HG03565 (cell line): ENCODE results near the gene GALK2.
"Not testable (repeated sequence)": the region's sequence is repeated elsewhere in the genome, so short reads cannot be mapped to it uniquely, and the experiment has no call there.

Experiments used
- ATAC-seq: cut with Tn5 transposase; IDR thresholded peaks from one replicate; pipeline ENCODE4 v1.9.1; 2021; ENCODE audit warnings: mild to moderate bottlenecking, moderate library complexity; ENCODE audit not compliant: unreplicated experiment

Gene GALK2

DNA sequence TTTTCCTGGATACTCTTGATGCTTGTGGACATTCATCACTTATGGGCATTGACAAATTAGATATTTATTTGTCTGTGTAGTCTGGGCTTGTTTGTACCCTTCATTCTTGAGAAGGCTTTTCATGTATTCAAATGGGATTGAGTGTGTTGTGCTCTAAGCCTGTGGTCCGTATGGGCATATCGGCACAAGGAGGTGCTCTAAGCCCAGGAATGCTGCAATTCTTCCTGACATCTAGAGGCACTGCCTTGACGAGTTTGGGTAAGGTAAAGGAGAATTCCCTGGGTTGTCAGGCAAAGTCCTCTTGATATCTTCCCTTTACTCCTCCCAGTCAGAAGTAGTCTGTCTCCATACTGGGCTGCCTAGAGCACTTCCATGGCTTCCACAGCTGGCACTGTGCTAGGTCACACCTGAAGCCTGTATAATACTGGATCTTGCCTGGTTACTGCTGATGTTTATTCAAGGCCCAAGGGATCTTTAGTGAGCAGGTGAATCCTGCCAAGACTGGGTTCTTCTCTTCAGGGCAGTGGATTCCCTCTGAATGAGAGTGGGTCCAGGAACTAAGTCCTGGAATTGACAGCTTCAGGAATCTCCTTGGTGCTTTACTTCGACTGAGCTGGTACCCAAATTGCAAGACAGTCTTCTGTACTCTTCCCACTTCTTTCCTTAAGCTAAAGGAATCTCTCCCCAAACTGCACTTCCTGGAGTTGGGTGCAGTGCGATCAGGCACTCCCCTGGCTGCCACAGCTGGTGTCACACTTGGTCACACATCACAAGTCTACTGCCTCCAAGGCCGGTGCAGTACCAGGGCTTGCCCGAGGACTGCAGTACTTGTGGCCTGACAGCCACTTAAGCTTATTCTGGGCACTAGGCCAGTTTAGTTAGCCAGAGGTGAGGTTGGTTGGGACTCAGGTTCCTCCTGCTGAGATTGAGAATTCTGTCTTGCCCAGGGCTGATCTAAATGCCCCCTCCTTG, 46.0 kb downstream of the GALK2 start:
- peak; percentile 99 for ATAC-seq

DNA sequence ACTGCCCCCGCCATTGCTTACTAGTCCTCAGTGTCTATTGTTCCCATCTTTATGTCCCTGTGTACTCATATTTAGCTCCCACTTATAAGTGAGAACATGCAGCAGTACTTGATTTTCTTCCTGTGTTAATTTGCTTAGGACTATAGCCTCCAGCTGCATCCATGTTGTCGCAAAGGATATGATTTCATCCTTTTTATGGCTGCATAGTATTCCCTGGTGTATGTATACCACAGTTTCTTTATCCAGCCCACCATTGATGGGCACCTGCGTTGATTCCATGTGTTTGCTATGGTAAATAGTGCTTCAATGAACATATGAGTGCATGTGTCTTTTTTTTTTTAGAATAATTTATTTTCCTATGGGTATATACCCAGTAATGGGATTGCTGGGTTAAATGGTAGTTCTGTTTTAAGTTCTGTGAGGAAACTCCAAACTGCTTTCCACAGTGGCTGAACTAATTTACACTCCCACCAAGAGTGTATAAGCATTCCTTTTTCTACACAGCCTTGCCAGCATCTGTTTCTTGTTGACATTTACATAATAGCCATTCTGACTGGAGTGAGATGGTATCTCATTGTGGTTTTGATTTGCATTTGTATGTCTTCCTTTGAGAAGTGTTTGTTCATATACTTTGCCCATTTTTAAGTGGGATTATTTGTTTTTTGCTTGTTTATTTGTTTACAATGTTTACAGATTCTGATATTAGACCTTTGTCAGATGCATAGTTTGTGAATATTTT, 53.7 kb downstream of the GALK2 start:
- ATAC-seq, result no peak

DNA sequence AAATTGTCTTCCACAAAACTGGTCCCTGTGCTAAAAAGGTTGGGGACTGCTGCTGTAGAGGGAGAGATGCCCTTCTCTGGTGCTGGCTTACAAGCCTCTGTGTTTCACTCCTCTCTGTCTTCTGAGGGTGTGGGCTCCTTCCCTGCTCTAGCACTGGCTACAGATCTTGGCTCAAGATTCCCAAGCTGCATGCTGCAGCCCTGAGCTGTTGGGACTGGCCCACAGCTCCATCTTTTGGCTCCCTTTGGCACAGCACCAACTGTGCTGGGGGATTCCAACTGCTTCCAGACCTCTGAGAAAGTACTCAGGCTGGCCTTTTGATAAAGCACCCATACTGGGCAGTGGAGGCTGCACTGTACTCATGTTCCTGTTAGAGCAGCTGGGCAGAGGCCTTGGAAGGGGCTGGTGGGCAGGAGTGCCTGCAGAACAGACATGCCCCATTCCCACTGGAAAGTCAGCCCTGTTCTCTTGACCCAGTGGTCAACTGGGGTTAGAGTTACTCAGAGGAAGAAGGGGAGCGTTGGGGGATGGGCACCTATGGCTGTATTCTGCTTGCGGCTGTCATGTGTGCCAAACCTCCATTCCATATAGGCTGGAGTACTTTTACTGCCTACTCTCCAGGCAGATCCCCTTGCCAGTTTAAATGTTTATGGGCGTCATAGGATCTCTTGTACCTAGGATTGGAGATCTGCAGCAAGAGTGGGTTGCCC, 55.7 kb downstream of the GALK2 start:
- ATAC-seq, result no peak

DNA sequence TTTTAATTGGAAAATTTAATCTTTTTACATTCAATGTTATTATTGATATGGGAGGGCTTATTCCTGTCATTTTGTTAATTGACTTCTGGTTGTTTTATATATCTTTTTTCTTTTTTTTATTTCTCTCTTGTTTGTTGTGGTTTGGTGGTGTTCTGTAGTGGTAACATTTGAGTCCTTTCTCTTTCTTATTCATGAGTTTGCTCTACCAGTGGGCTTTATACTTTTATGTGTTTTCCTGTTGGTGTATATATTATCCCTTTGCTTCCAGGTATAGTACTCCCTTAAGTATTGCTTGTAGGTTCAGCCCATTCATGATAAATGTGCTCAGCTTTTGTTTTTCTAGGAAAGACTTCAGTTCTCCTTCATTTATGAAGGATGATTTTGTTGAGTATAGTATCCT, 57.6 kb downstream of the GALK2 start:
- ATAC-seq, result no peak

DNA sequence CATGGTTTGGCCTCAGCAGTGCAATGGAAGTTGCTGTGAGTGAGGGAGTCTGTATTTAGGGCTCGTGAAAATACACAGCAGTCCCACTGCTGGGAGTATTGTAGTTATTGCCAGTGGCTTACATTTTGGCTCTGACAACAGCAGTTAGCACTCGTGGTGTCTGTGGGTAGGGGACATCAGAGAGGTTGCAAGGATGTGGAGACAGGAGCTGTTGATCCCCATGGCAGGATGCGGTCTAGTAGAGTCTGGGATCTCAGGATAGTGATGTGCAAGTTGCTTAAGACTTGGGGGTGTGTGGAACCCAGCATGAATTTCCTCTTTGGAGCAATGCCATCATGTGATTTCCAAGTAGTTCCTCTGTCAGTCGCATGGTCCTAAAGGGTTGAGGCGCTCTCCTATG, 59.9 kb downstream of the GALK2 start:
- no peak for ATAC-seq

DNA sequence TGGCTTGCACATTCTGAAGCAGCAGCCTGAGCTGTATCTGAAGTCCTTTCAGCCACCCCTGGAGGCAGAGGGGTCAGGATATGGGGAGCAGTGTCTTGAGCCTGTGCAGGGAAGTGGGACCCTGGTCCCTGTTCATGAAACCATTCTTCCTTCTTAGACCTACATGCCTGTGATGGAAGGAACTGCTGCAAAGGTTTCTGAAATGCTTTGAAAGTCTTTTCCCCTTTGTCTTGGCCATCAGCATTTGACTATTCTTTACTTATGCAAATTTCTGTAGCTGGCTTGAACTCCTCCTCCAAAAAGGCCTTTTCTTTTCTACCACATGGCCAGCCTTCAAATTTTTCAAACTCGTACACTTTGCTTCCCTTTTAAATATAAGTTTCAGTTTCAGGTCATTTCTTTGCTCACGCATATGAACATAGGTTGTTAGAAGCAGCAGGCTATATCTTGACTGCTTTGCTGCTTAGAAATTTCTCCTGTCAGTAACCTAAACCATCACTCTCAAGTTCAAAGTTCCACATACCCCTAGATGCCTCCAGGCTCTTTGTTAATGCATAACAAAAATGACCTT, 62.3 kb downstream of the GALK2 start:
- ATAC-seq, result no peak

DNA sequence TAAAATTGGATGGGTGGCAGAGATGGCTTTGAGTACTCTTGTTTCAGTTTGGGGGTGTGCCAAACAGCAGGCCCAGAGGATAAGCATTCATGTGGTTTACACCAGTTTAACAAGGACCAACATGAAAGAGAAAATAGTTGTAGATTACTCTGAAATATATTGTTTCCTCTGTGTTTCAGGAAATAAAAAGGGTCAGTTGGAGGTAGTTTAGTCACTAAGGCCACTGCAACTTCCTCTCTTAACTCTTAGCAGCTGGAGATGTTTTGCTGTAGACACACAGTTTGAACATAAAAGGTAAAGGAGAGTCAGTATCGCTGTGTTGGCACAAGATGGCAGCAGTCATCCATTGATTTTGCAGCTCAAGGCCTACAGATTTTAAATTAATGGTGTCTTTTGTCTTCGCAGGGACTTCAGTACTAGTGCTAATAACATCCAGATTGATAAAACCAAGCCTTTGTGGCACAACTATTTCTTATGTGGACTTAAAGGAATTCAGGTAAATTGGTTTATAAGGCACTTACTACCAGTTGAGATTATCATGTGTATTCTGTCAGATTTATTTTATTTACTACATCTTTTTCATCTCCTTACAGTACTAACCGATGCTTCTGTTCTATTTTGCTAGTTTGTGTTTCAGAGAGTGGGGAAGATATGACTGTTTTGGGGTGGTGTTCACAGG, 65.5 kb downstream of the GALK2 start:
- ATAC-seq, result peak; percentile 85

DNA sequence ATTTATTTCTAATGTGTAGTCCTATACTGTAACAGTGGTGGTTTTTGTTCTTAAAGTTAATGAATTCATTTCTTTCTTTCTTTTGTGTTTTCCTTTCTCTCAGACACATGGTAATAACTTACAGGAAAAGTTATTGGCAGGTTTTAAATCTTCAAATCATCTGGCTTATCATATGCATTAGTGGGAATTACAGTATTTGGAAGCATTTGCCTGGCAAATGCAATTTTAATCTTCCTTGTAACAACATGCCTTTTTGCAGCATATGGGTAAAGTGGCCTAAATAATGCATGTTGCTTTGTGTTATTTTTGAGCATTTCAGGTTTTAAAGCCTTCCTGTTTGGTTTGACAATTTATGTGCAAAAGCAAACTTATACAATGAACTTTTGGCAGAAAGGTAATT, 66.8 kb downstream of the GALK2 start:
- ATAC-seq, result no peak

DNA sequence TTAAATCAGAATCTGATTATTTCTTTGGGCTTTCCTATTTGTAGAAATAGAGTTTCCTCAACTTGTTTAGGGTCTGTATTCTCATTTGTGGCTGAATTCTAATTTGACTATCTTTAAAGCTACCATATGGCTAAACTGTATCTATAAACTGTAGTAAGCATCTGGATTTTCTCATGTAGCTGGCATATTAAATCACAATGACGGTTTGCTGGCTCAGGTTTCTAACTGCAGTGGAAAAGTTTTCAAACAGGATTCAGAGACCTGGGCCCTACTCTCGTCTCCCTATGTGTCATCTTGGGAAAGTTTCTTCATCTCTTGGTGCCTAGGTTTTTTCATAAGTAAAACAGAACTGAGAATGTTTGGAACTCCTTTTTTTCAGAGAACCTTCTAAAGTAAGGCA, 68.3 kb downstream of the GALK2 start:
- ATAC-seq, result no peak

DNA sequence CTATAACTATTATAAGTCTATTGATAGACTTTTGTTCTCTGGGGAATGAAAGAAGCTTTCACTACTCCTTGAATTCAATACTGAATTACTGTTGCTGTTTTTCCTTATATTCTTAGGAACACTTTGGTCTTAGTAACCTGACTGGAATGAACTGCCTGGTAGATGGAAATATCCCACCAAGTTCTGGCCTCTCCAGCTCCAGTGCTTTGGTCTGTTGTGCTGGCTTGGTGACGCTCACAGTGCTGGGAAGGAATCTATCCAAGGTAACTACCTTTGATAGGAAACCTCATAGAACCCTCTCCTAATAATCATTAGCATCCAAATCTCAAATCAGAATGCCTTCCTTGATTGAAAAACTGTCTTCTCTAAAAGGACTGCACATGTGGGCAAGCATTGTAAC, 69.1 kb downstream of the GALK2 start:
- ATAC-seq, result no peak

DNA sequence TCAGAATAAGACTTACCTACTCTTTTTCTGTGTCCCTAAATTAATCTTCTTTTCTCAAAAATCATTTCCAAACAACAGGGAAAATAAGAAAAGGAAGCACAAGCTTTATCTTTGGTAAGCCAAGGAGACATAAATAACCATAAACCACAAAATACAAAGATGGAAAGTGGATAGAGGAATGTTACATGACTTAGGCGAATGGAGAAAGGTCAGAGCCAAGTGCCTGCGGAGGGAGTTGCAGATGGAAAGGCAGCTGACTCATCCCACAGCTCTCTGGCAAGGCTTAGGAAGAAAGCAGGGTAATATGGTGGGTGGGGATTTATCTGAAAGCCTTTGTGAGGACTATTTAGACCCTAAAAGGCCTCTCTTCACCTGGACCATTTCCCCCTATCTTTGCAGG, 72.8 kb downstream of the GALK2 start:
- ATAC-seq, result no peak

DNA sequence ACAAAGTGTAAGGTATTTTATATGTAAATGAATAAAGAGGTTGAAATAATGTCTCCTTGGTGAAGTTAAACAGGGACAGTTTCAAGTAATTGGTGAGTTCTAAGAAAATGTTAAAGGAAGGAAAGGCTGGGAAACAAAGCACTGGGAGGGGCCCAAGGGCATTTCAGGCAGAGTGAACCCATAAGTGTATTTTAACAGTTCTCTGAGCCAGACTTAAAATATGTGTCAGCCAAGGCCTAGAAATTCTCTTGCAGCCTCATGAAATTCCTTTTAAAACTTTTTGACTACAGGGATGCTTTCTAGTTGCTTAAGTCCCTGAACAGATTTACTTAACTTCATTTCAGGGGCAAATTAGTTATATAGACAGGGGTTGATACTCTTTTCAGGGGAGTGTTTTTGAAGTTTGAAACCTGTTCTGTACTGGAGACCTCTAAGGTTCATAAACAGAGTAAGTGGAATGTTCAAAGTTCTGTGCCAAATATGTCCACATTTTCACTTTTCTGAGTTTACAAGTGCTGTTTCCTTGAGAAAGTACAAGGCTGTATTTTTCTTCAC, 77.6 kb downstream of the GALK2 start:
- ATAC-seq, result no peak

DNA sequence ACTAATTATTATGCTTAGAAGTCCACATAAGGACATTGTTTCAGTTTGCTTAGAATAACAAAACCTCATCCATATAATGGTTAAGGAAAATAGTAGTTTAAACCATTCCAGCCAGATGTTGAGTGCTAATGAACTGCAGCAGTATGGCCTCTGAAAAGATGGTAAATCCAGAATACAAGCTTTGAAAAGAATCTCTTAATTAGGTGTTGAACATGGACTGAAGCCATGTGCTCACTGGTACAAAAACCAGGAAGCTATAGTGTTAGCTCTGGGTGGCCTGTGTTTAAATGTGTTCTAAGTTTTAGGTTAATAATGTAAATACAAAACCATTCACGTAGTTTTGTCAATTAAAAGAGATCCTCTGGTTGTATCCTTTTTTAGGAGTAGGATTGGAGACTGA, 78.2 kb downstream of the GALK2 start:
- no peak for ATAC-seq

DNA sequence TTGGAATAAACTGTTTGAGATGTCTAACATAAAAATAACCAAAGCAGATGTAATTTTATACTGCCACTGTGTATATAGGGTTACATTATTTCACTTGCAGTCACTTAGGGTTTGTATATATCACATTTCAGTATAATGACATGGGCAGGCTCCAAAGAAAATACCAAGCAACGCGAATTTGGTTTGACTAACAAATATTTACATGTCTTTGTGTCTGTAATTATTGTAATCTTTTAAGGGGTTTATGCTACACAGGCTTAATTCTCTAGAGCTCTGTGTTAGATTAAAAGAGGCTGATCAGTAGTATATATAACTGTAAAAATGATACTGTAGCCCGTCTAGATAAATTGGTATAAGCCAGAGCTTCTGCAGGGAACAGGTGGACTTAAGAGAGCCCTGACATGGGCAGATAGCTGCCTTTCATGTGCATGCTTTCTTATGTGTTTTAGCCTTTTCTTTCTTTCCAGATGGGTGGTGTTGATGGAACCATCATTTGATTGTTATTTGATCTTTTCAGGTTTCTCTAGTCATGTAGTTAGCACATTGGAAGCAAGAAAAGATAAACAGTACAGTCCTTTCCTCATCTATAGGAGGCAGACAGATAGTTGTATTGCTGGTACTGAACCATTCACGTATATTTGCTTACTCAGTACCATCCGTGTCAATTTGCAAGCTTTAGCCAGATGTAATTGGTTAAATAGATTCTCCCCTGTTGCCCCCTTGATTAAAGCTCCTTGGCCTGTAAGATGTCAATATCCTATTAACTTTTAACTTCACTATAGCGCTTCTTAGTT, 86.1 kb downstream of the GALK2 start:
- no peak for ATAC-seq

DNA sequence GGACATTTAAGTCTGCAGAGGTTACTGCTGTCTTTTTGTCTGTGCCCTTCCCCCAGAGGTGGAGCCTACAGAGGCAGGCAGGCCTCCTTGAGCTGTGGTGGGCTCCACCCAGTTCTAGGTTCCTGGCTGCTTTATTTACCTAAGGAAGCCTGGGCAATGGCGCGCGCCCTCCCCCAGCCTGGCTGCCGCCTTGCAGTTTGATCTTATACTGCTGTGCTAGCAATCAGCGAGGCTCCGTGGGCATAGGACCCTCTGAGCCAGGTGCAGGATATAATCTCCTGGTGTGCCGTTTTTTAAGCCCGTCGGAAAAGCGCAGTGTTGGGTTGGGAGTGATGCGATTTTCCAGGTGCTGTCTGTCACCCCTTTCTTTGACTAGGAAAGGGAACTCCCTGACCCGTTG, 95.1 kb downstream of the GALK2 start:
- not testable (repeated sequence) for ATAC-seq

DNA sequence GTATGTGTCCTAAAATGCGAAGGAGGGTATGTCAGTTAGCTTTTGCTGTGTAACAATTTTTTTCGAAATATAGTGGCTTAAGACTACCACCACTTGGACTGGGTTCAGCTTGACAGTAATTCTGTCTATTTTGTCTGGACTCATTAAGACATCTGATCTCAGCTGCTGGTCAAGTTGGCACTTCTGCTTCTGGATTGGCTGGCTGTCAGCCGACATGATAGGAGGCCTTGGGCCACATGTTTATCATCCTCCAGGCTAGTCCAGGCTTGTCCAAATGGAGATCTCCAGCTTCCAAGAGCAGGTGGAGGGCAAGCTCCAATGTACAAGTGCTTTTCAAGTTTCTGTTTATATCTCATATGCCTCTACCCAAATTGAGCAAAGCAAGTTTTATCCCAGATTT, 95.9 kb downstream of the GALK2 start:
- no peak for ATAC-seq

DNA sequence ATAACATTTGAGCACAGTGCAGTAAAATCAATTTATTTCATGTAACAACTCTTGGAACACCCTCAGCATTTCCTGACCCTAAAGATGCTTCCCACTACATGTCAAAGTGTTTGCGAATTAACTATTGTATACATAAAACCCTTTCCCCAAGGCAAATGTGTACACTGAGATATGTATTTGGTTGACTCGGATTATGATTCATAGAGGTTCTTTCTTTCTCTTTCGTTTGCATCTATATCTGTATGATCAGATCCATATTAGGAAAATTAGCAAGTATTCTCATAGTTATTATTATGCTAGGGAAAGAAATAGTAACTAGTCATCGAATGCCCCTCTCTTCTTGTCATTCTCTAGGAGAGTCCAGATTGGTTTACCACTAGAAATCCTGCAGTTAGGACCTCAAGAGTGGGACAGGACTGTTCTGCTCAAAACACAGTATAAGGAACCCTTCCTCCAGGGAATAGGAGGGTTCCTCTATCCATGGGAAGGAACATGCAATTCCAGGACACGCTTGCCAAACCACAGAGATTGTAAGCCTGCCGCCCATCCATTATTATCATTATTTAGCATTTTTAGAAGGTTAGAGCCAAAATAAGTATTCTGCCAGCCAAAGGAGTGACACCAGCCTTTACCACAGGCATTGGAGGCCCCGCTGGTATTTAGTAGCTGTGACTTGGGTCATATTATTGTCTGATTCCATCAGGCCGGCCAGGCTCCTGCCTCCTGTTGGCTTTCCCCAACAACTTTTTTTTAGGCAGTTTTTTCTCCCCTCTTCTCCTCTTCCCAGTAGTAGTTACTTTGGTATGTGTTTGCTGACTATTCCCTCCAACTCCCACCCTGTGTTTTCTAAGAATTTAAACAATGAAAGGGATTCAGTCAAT, 100.7 kb downstream of the GALK2 start:
- no peak for ATAC-seq

DNA sequence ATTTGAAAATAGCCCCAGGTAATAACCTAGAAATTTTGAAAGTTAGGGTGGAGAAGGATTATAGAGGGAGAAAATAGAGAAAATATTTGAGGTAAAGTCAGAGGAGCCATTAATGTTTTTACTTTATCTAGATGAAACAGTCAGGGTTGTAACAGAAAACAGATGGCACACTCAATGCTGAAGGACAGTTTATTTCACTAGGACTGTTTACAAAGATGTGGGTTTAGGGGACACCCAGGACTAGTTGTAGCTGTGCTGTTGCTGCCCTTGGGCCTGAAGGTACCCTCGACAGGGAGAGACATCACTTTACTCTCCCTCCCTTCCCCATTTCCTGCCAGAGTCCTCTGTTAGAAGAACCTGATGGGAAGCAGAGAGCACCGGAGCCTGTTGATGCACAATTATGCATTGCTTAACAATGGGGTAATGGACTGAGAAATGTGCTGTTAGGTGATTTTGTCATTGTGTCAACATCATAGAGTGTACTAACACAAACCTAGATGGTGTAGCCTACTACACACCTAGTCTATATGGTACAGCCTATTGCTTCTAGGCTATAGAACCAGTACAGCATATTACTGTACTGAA, 103.8 kb downstream of the GALK2 start:
- no peak for ATAC-seq
